Thymus (tissue), 11 donors: ENCODE data around the gene AADAT. TPM values are rescaled to one million over a fixed set of nuclear protein-coding genes. Genes with fewer than 3 reads are reported as not detected.

Source experiments
- DNase-seq, 9 donors: peaks; one replicate each; pipeline ENCODE4 v3.0.0-alpha.2; 2013; ENCODE audit warnings: low spot score in 9 of 9, low read depth in 6 of 9, missing footprints in 1 of 9
- H3K27ac ChIP-seq, 2 donors: one replicate each; pipeline ENCODE4 v1.5.1; 2013; ENCODE audit warnings: control low read depth in 1 of 2, low read depth in 1 of 2, low read length in 1 of 2, mild to moderate bottlenecking in 1 of 2, moderate library complexity in 1 of 2
- H3K27me3 ChIP-seq, 2 donors: one replicate each; pipeline ENCODE4 v1.5.1; 2013; ENCODE audit warnings: low read length in 1 of 2; ENCODE audit not compliant: control insufficient read depth in 2 of 2, insufficient read depth in 1 of 2
- H3K36me3 ChIP-seq, 2 donors: one replicate each; pipeline ENCODE4 v1.5.1; 2013; ENCODE audit warnings: low read length in 1 of 2, mild to moderate bottlenecking in 1 of 2, moderate library complexity in 1 of 2; ENCODE audit not compliant: control insufficient read depth in 2 of 2, insufficient read depth in 2 of 2
- H3K4me1 ChIP-seq, 2 donors: one replicate each; pipeline ENCODE4 v1.5.1; 2013; ENCODE audit warnings: low read length in 2 of 2; ENCODE audit not compliant: control insufficient read depth in 2 of 2, insufficient read depth in 2 of 2
- H3K4me3 ChIP-seq, 2 donors: one replicate each; pipeline ENCODE4 v1.5.1; 2013; ENCODE audit warnings: low read length in 2 of 2, control low read depth in 1 of 2, mild to moderate bottlenecking in 1 of 2
- H3K9me3 ChIP-seq, 2 donors: one replicate each; pipeline ENCODE4 v1.5.1; 2013; ENCODE audit warnings: low read length in 1 of 2, mild to moderate bottlenecking in 1 of 2; ENCODE audit not compliant: control insufficient read depth in 2 of 2, insufficient read depth in 1 of 2
- WGBS: extraction: QIAGEN DNeasy Blood & Tissue Kit; methylation state at CpG from one replicate; pipeline ENCODE4 v1.1.7; 2013; 5-methylcytosine and 5-hydroxymethylcytosine counted together
- polyA plus RNA-seq: library from polyadenylated mRNA; stranded (reverse); fragments of 200-250 nt; gene quantifications from one replicate; pipeline ENCODE4 v1.2.3, GENCODE V29; 2013
- total RNA-seq: library from RNA; stranded (reverse); fragments of 120-200 nt; gene quantifications from one replicate; pipeline ENCODE4 v1.2.4, GENCODE V29; 2013
- donor health status: healthy.

The AADAT gene
- total and polyA plus RNA-seq, 2 donors = 1.7 to 3.3 TPM

- no peak for DNase-seq
- 99% methylated on average over 2 of the region's 2 CpGs for WGBS
These were observed 9.8 kb downstream of the AADAT start for GRCh38 chr4:170079981-170080380.

DNA sequence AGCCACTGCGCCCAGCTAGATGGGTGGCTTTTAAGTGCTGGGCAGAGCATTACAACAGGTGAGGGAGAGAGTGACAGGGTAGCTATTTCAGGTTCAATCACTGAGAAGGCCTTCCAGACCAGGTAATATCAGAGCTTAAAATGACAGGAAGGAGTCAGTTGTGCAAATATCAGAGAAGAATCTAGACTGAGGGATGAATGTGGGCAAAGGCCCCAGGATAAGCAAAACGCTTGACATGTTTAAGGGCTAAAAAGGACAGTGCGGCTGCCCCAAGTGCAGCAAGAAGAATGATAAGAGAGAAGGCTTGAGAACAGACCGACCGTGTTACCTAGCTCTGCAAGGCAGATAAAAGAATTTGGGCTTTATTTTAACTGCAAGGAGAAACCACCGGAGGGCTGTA lies 18.6 kb downstream of the AADAT start:
- no peak overlapping the region for H3K4me3 ChIP-seq
- H3K27ac ChIP-seq = no peak overlapping the region
- H3K36me3 ChIP-seq = no peaks in the 10 kb centered on the region
- H3K27me3 ChIP-seq = no peaks in the 10 kb centered on the region
- H3K4me1 ChIP-seq = no peaks in the 10 kb centered on the region
- H3K9me3 ChIP-seq = no peaks in the 10 kb centered on the region
- no peak for DNase-seq
- 97% methylated on average over 6 of the region's 6 CpGs for WGBS

More at GRCh38 chr4:170079981-170080380, 9.8 kb downstream of the AADAT start:
- no peaks in the 10 kb centered on the region for H3K9me3 ChIP-seq
- no peak overlapping the region for H3K4me3 ChIP-seq
- peaks cover 0 to 3% of the 10 kb centered on the region in 2 donors for H3K36me3 ChIP-seq
- H3K4me1 ChIP-seq = no peaks in the 10 kb centered on the region
- H3K27ac ChIP-seq = no peak overlapping the region
- no peaks in the 10 kb centered on the region for H3K27me3 ChIP-seq

- H3K4me1 ChIP-seq = no peaks in the 10 kb centered on the region
- WGBS = 97% methylated on average over 8 of the region's 8 CpGs
- H3K27me3 ChIP-seq = no peaks in the 10 kb centered on the region
- no peak overlapping the region for H3K27ac ChIP-seq
- no peak for DNase-seq
- H3K9me3 ChIP-seq = no peaks in the 10 kb centered on the region
- no peak overlapping the region for H3K4me3 ChIP-seq
- H3K36me3 ChIP-seq = no peaks in the 10 kb centered on the region
These were observed 21.2 kb downstream of the AADAT start for GRCh38 chr4:170068438-170069128.

- 97% methylated on average over 4 of the region's 4 CpGs for WGBS
- DNase-seq = no peak
- Histone ChIP-seq H3K4me1 (no peaks in the 10 kb centered on the region), H3K27me3 (no peaks in the 10 kb centered on the region), H3K9me3 (no peaks in the 10 kb centered on the region), H3K27ac (no peak overlapping the region), H3K4me3 (no peak overlapping the region), H3K36me3 (no peaks in the 10 kb centered on the region)
These were observed 30.3 kb downstream of the AADAT start for GRCh38 chr4:170059421-170059820.

- Histone ChIP-seq H3K4me1 (no peaks in the 10 kb centered on the region), H3K36me3 (no peaks in the 10 kb centered on the region), H3K9me3 (no peaks in the 10 kb centered on the region), H3K4me3 (no peak overlapping the region), H3K27ac (no peak overlapping the region), H3K27me3 (no peaks in the 10 kb centered on the region)
- 95% methylated on average over 2 of the region's 2 CpGs for WGBS
- no peak for DNase-seq
These were observed 30.9 kb downstream of the AADAT start for GRCh38 chr4:170058826-170059225.

DNA sequence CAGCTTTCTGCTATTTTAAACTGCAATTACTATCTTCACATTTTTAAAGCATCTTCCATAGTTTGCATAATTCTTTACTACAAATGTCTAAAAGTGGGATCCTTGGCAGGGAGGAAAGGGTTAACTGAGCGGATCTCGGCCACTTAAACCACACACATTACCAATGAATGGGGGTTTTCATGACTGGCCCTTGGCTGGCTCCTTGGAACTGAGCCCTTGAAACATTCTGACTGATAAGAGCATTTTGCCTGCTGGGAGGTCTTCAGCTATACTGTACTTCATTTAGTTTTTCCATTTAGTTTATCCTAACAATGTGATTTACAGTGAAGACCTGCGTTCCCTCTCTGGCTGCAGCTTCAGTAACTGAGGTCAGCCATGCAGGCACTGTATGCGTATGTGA lies 31.9 kb downstream of the AADAT start:
- Histone ChIP-seq H3K9me3 (no peaks in the 10 kb centered on the region), H3K36me3 (no peaks in the 10 kb centered on the region), H3K4me1 (no peaks in the 10 kb centered on the region), H3K27me3 (no peaks in the 10 kb centered on the region), H3K4me3 (no peak overlapping the region), H3K27ac (no peak overlapping the region)
- WGBS = 96% methylated on average over 4 of the region's 4 CpGs
- DNase-seq = no peak

- DNase-seq = no peak
- Histone ChIP-seq H3K27me3 (no peaks in the 10 kb centered on the region), H3K4me1 (no peaks in the 10 kb centered on the region), H3K27ac (no peak overlapping the region), H3K9me3 (no peaks in the 10 kb centered on the region), H3K36me3 (no peaks in the 10 kb centered on the region), H3K4me3 (no peak overlapping the region)
- WGBS = 96% methylated on average over 5 of the region's 5 CpGs
These were observed 36.8 kb downstream of the AADAT start for GRCh38 chr4:170052919-170053318.

DNA sequence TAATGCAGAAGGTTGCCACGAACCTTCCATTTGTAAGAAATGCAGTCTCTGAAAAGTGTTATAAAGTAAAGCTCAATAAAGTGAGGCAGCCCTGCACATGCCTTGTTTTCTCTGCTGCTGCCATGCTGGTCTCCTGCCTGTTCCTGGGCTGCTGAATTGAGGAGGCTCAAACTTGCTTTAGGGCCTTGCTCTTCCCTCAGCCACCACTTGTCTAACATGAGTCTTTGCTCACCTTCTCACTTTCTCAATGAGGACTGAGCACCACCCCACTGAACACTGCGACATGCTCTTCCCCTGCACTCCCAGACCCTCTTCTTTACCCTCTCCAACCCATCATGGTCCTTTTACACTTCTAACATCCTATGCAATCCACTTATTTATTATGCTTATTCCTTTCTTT lies 38.4 kb downstream of the AADAT start:
- DNase-seq = no peak
- Histone ChIP-seq H3K27ac (no peak overlapping the region), H3K4me1 (no peaks in the 10 kb centered on the region), H3K27me3 (no peaks in the 10 kb centered on the region), H3K4me3 (no peak overlapping the region), H3K9me3 (no peaks in the 10 kb centered on the region), H3K36me3 (no peaks in the 10 kb centered on the region)
- WGBS = 95% methylated on average over 2 of the region's 2 CpGs

- H3K36me3 ChIP-seq = no peaks in the 10 kb centered on the region
- no peaks in the 10 kb centered on the region for H3K9me3 ChIP-seq
- H3K27me3 ChIP-seq = no peaks in the 10 kb centered on the region
- 96% methylated on average over 6 of the region's 6 CpGs for WGBS
- H3K4me1 ChIP-seq = no peaks in the 10 kb centered on the region
- H3K27ac ChIP-seq = no peak overlapping the region
- H3K4me3 ChIP-seq = no peak overlapping the region
- DNase-seq = no peak
These were observed 40.0 kb downstream of the AADAT start for GRCh38 chr4:170049766-170050165.
